ENCODE measurements around the gene GFOD2. TPM values are rescaled to one million over a fixed set of nuclear protein-coding genes. Genes with fewer than 3 reads are reported as not detected.

GFOD2 gene
- polyA plus RNA-seq, 2 donors, result 36.8 to 49.6 TPM

- WGBS, 2 donors, result 10 to 16% methylated on average over 25 to 59 of the region's 59 CpGs
- Histone ChIP-seq H3K4me3 (ENCODE audit: low read depth in 1 of 2, low read length in 2 of 2) (peak overlapping the region; percentile 23 to 35), H3K36me3 (ENCODE audit: control insufficient read depth in 2 of 2, insufficient read depth in 2 of 2, low read length in 1 of 2) (peaks cover 0 to 11% of the 10 kb centered on the region in 2 donors), H3K9me3 (ENCODE audit: control insufficient read depth in 2 of 2, insufficient read depth in 1 of 2, low read depth in 1 of 2, low read length in 1 of 2) (peaks cover 0 to 4% of the 10 kb centered on the region in 2 donors), H3K27me3 (ENCODE audit: control insufficient read depth in 1 of 2, insufficient read depth in 2 of 2, low read length in 2 of 2) (peaks cover 0 to 16% of the 10 kb centered on the region in 2 donors), H3K4me1 (ENCODE audit: control insufficient read depth in 2 of 2, insufficient read depth in 2 of 2, low read length in 1 of 2) (peaks cover 7 to 20% of the 10 kb centered on the region in 2 donors), H3K27ac (ENCODE audit: low read depth in 2 of 2, low read length in 1 of 2) (no peak overlapping the region)
Measured at GRCh38 chr16:67652578-67653127, 66.5 kb downstream of the GFOD2 start.

DNA sequence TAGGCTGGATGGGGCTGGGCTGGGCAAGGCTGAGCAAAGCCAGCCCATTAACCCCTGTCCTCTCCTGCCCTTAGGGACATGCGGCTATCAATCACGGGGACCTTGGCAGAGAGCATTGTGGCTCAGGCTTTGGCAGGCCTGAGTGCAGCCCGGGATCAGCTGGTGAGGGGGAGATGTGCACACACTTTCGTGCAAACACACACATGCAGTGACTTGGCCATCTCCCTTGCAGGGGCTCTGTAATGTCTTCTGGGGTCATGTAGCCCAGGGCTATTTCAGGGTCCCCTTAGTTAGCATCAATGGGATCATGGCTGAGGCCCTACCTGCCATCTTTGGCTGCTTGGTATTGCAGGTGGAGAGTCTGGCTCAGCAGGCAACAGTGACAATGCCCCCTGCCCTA lies 67.3 kb downstream of the GFOD2 start:
- no peak overlapping the region for H3K27ac ChIP-seq (ENCODE audit: low read depth in 2 of 2, low read length in 1 of 2)
- H3K4me1 ChIP-seq (ENCODE audit: control insufficient read depth in 2 of 2, insufficient read depth in 2 of 2, low read length in 1 of 2), result peaks cover 7 to 22% of the 10 kb centered on the region in 2 donors
- H3K9me3 ChIP-seq (ENCODE audit: control insufficient read depth in 2 of 2, insufficient read depth in 1 of 2, low read depth in 1 of 2, low read length in 1 of 2), result peaks cover 0 to 4% of the 10 kb centered on the region in 2 donors
- H3K4me3 ChIP-seq (ENCODE audit: low read depth in 1 of 2, low read length in 2 of 2), result no peak overlapping the region
- peaks cover 0 to 7% of the 10 kb centered on the region in 2 donors for H3K36me3 ChIP-seq (ENCODE audit: control insufficient read depth in 2 of 2, insufficient read depth in 2 of 2, low read length in 1 of 2)
- H3K27me3 ChIP-seq (ENCODE audit: control insufficient read depth in 1 of 2, insufficient read depth in 2 of 2, low read length in 2 of 2), result peaks cover 0 to 16% of the 10 kb centered on the region in 2 donors
- 78 to 83% methylated on average over 4 of the region's 4 CpGs for WGBS, 2 donors

GRCh38 chr16:67651039-67651438 lies 68.1 kb downstream of the GFOD2 start:
- H3K9me3 ChIP-seq (ENCODE audit: control insufficient read depth in 2 of 2, insufficient read depth in 1 of 2, low read depth in 1 of 2, low read length in 1 of 2), result peaks cover 0 to 4% of the 10 kb centered on the region in 2 donors
- H3K27me3 ChIP-seq (ENCODE audit: control insufficient read depth in 1 of 2, insufficient read depth in 2 of 2, low read length in 2 of 2), result peaks cover 0 to 16% of the 10 kb centered on the region in 2 donors
- WGBS, 2 donors, result 91 to 95% methylated on average over 7 of the region's 7 CpGs
- H3K4me1 ChIP-seq (ENCODE audit: control insufficient read depth in 2 of 2, insufficient read depth in 2 of 2, low read length in 1 of 2), result peaks cover 7 to 24% of the 10 kb centered on the region in 2 donors
- no peak overlapping the region for H3K4me3 ChIP-seq (ENCODE audit: low read depth in 1 of 2, low read length in 2 of 2)
- H3K36me3 ChIP-seq (ENCODE audit: control insufficient read depth in 2 of 2, insufficient read depth in 2 of 2, low read length in 1 of 2), result no peaks in the 10 kb centered on the region
- H3K27ac ChIP-seq (ENCODE audit: low read depth in 2 of 2, low read length in 1 of 2), result no peak overlapping the region

- no peak overlapping the region for H3K4me3 ChIP-seq (ENCODE audit: low read depth in 1 of 2, low read length in 2 of 2)
- peaks cover 7 to 24% of the 10 kb centered on the region in 2 donors for H3K4me1 ChIP-seq (ENCODE audit: control insufficient read depth in 2 of 2, insufficient read depth in 2 of 2, low read length in 1 of 2)
- peaks cover 0 to 4% of the 10 kb centered on the region in 2 donors for H3K9me3 ChIP-seq (ENCODE audit: control insufficient read depth in 2 of 2, insufficient read depth in 1 of 2, low read depth in 1 of 2, low read length in 1 of 2)
- H3K27ac ChIP-seq (ENCODE audit: low read depth in 2 of 2, low read length in 1 of 2), result no peak overlapping the region
- WGBS, 2 donors, result 69 to 73% methylated on average over 8 of the region's 8 CpGs
- H3K27me3 ChIP-seq (ENCODE audit: control insufficient read depth in 1 of 2, insufficient read depth in 2 of 2, low read length in 2 of 2), result peaks cover 0 to 16% of the 10 kb centered on the region in 2 donors
- H3K36me3 ChIP-seq (ENCODE audit: control insufficient read depth in 2 of 2, insufficient read depth in 2 of 2, low read length in 1 of 2), result no peaks in the 10 kb centered on the region
Measured at GRCh38 chr16:67650023-67650422, 69.1 kb downstream of the GFOD2 start.

DNA sequence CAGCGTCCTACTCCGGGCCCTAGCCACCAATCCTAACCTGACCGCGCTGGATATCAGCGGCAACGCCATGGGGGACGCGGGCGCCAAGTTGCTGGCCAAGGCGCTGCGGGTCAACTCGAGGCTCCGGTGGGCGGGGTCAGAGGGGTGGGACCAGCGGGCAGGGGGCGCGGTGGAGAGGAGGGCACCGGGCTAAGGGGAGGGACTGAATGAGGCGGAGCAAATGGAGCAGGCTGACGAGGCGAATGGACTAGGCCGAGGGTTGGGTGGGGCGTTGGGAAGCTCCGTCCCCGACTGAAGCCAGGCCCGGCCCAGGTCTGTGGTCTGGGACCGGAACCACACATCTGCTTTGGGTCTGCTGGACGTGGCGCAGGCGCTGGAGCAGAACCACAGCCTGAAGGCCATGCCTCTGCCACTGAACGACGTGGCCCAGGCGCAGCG lies 69.6 kb downstream of the GFOD2 start:
- Histone ChIP-seq H3K36me3 (ENCODE audit: control insufficient read depth in 2 of 2, insufficient read depth in 2 of 2, low read length in 1 of 2) (no peaks in the 10 kb centered on the region), H3K9me3 (ENCODE audit: control insufficient read depth in 2 of 2, insufficient read depth in 1 of 2, low read depth in 1 of 2, low read length in 1 of 2) (peaks cover 0 to 4% of the 10 kb centered on the region in 2 donors), H3K4me1 (ENCODE audit: control insufficient read depth in 2 of 2, insufficient read depth in 2 of 2, low read length in 1 of 2) (peaks cover 7 to 24% of the 10 kb centered on the region in 2 donors), H3K4me3 (ENCODE audit: low read depth in 1 of 2, low read length in 2 of 2) (no peak overlapping the region), H3K27ac (ENCODE audit: low read depth in 2 of 2, low read length in 1 of 2) (no peak overlapping the region), H3K27me3 (ENCODE audit: control insufficient read depth in 1 of 2, insufficient read depth in 2 of 2, low read length in 2 of 2) (peaks cover 0 to 16% of the 10 kb centered on the region in 2 donors)
- 22 to 30% methylated on average over 32 to 34 of the region's 34 CpGs for WGBS, 2 donors

GRCh38 chr16:67648764-67649407 lies 70.2 kb downstream of the GFOD2 start:
- no peak overlapping the region for H3K27ac ChIP-seq (ENCODE audit: low read depth in 2 of 2, low read length in 1 of 2)
- 43 to 51% methylated on average over 35 of the region's 35 CpGs for WGBS, 2 donors
- H3K27me3 ChIP-seq (ENCODE audit: control insufficient read depth in 1 of 2, insufficient read depth in 2 of 2, low read length in 2 of 2), result peaks cover 0 to 10% of the 10 kb centered on the region in 2 donors
- H3K36me3 ChIP-seq (ENCODE audit: control insufficient read depth in 2 of 2, insufficient read depth in 2 of 2, low read length in 1 of 2), result no peaks in the 10 kb centered on the region
- H3K4me1 ChIP-seq (ENCODE audit: control insufficient read depth in 2 of 2, insufficient read depth in 2 of 2, low read length in 1 of 2), result peaks cover 7 to 22% of the 10 kb centered on the region in 2 donors
- peaks cover 0 to 4% of the 10 kb centered on the region in 2 donors for H3K9me3 ChIP-seq (ENCODE audit: control insufficient read depth in 2 of 2, insufficient read depth in 1 of 2, low read depth in 1 of 2, low read length in 1 of 2)
- no peak overlapping the region for H3K4me3 ChIP-seq (ENCODE audit: low read depth in 1 of 2, low read length in 2 of 2)

DNA sequence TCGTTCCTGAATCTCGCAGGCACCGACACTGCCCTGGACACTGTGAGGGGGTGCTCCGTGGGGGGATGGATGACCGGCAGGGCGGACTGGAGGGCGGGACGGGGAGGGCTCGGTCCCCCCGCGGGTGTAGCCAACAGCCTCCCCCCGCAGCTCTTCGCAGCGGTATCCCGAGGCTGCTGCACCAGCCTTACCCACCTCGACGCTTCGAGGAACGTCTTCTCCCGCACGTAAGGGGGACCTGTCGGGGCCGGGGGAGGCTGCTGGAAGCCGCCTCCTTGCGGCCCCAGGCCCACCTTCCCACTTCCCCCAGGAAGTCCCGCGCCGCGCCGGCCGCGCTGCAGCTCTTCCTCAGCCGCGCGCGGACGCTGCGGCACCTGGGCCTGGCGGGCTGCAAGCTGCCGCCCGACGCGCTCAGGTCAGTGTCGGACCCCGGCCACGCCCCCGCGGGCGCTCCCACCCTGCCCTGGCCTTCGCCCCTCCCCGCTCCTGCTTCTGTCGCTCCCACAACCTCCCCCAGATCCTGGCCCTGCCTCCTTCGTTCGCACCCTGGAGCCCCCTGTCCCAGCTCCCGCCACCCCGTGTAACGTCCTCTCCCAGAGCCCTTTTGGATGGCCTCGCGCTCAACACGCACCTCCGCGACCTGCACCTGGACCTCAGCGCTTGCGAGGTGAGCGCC lies 70.9 kb downstream of the GFOD2 start:
- peaks cover 0 to 4% of the 10 kb centered on the region in 2 donors for H3K9me3 ChIP-seq (ENCODE audit: control insufficient read depth in 2 of 2, insufficient read depth in 1 of 2, low read depth in 1 of 2, low read length in 1 of 2)
- H3K27me3 ChIP-seq (ENCODE audit: control insufficient read depth in 1 of 2, insufficient read depth in 2 of 2, low read length in 2 of 2), result peaks cover 0 to 9% of the 10 kb centered on the region in 2 donors
- H3K4me3 ChIP-seq (ENCODE audit: low read depth in 1 of 2, low read length in 2 of 2), result no peak overlapping the region
- 26% methylated on average over 47 to 65 of the region's 65 CpGs for WGBS, 2 donors
- peaks cover 4 to 19% of the 10 kb centered on the region in 2 donors for H3K4me1 ChIP-seq (ENCODE audit: control insufficient read depth in 2 of 2, insufficient read depth in 2 of 2, low read length in 1 of 2)
- H3K27ac ChIP-seq (ENCODE audit: low read depth in 2 of 2, low read length in 1 of 2), result no peak overlapping the region
- no peaks in the 10 kb centered on the region for H3K36me3 ChIP-seq (ENCODE audit: control insufficient read depth in 2 of 2, insufficient read depth in 2 of 2, low read length in 1 of 2)

DNA sequence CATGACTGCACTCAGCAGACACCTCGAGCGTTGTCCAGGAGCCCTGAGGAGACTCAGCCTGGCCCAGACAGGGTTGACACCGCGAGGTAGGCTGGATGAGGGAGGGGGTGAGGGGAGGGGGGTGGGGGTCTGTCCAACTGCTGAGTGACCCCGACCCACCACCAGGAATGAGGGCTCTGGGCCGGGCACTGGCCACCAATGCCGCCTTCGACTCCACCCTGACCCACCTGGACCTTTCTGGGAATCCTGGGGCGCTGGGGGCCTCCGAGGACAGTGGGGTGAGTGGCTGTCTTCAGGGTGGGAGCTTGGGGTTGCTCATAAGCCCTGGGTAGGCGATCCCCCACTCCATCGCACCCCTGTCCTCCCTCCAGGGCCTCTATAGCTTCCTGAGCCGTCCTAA lies 71.4 kb downstream of the GFOD2 start:
- Histone ChIP-seq H3K4me1 (ENCODE audit: control insufficient read depth in 2 of 2, insufficient read depth in 2 of 2, low read length in 1 of 2) (peaks cover 2 to 17% of the 10 kb centered on the region in 2 donors), H3K27me3 (ENCODE audit: control insufficient read depth in 1 of 2, insufficient read depth in 2 of 2, low read length in 2 of 2) (peaks cover 0 to 9% of the 10 kb centered on the region in 2 donors)
- WGBS, 2 donors, result 74 to 78% methylated on average over 13 of the region's 13 CpGs

GRCh38 chr16:67647111-67647651 lies 71.9 kb downstream of the GFOD2 start:
- Histone ChIP-seq H3K9me3 (ENCODE audit: control insufficient read depth in 2 of 2, insufficient read depth in 1 of 2, low read depth in 1 of 2, low read length in 1 of 2) (peaks cover 0 to 4% of the 10 kb centered on the region in 2 donors), H3K27ac (ENCODE audit: low read depth in 2 of 2, low read length in 1 of 2) (no peak overlapping the region), H3K4me3 (ENCODE audit: low read depth in 1 of 2, low read length in 2 of 2) (no peak overlapping the region), H3K4me1 (ENCODE audit: control insufficient read depth in 2 of 2, insufficient read depth in 2 of 2, low read length in 1 of 2) (peaks cover 0 to 17% of the 10 kb centered on the region in 2 donors), H3K27me3 (ENCODE audit: control insufficient read depth in 1 of 2, insufficient read depth in 2 of 2, low read length in 2 of 2) (peaks cover 0 to 9% of the 10 kb centered on the region in 2 donors), H3K36me3 (ENCODE audit: control insufficient read depth in 2 of 2, insufficient read depth in 2 of 2, low read length in 1 of 2) (no peaks in the 10 kb centered on the region)
- 62 to 75% methylated on average over 15 of the region's 15 CpGs for WGBS, 2 donors

More for the DNA sequence above, 71.4 kb downstream of the GFOD2 start:
- Histone ChIP-seq H3K36me3 (ENCODE audit: control insufficient read depth in 2 of 2, insufficient read depth in 2 of 2, low read length in 1 of 2) (no peaks in the 10 kb centered on the region), H3K27ac (ENCODE audit: low read depth in 2 of 2, low read length in 1 of 2) (no peak overlapping the region), H3K4me3 (ENCODE audit: low read depth in 1 of 2, low read length in 2 of 2) (no peak overlapping the region), H3K9me3 (ENCODE audit: control insufficient read depth in 2 of 2, insufficient read depth in 1 of 2, low read depth in 1 of 2, low read length in 1 of 2) (peaks cover 0 to 4% of the 10 kb centered on the region in 2 donors)

Measured in esophagus (tissue), 2 donors.